ENCODE data around the gene CHD9. TPM values are rescaled to one million over a fixed set of nuclear protein-coding genes. Genes with fewer than 3 reads are reported as not detected.
A peak's percentile ranks its signal among the peaks of the same experiment; 100 is the strongest.

Gene CHD9
- total RNA-seq, 3 donors from 2014 or later = 65.4 to 95.9 (median 86.6) TPM

DNA sequence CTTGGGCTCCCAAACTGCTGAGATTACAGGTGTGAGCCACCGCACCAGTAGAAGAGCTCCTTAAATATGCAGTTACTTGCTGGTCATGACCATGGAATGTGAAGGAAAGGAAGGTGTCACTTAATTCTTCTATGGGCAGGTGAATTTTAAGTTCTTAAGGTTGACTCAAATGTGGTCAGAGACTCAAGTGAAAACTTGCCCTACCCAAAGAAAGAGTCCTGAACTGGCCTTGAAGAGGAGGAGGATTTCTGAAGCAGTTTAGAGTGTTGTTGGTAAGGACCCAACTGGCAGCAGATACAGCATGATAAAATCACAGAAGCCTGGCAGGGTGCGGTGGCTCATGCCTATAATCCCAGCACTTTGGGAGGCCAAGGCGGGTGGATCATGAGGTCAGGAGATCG, 29.4 kb downstream of the CHD9 start:
- ATAC-seq = no peak
- TF ChIP-seq, protein P1, sequence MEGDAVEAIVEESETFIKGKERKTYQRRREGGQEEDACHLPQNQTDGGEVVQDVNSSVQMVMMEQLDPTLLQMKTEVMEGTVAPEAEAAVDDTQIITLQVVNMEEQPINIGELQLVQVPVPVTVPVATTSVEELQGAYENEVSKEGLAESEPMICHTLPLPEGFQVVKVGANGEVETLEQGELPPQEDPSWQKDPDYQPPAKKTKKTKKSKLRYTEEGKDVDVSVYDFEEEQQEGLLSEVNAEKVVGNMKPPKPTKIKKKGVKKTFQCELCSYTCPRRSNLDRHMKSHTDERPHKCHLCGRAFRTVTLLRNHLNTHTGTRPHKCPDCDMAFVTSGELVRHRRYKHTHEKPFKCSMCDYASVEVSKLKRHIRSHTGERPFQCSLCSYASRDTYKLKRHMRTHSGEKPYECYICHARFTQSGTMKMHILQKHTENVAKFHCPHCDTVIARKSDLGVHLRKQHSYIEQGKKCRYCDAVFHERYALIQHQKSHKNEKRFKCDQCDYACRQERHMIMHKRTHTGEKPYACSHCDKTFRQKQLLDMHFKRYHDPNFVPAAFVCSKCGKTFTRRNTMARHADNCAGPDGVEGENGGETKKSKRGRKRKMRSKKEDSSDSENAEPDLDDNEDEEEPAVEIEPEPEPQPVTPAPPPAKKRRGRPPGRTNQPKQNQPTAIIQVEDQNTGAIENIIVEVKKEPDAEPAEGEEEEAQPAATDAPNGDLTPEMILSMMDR (IDR thresholded peaks at IDR 0.05) = no peak
- Histone ChIP-seq H3K4me1 (ENCODE audit: low read depth) (peaks cover 15% of the 10 kb centered on the region), H3K36me3 (ENCODE audit: low read depth) (no peaks in the 10 kb centered on the region), H3K9me3 (no peaks in the 10 kb centered on the region), H3K4me3 (no peak overlapping the region)
- no peak for DNase-seq
- intact Hi-C loops (cut with DNase I, micrococcal nuclease) = no loop called here

DNA sequence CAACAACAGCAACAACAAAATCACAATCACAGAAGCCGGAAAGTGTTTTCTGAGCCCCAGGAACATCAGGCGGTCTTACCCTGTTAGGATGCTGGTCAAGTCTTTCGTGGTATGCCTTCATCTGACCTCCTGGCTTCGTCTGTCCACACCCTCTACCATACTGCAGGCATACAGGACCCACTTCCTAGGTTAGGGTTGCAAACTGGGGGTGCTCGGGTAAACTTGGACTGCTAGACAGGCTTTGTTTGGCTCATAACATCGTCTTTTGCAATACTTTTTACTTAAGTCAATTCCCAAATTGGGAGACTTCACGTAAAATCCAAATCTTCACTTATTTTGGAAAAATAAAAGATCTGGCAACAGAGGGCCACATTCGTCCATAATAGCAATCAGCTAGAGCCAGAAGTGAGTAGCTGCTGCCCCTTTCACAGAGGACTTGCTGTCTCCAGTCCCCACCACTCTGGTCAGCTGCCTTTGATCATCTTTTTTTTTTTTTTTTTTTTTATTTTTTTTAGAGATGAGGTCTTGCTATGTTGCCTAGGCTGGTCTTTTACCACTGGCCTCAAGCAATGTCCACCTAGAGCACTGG, 30.0 kb downstream of the CHD9 start:
- no peak for DNase-seq
- TF ChIP-seq, protein P1 (IDR thresholded peaks at IDR 0.05) = no peak
- intact Hi-C loops (cut with DNase I, micrococcal nuclease) = no loop called here
- Histone ChIP-seq H3K4me1 (ENCODE audit: low read depth) (peaks cover 22% of the 10 kb centered on the region), H3K36me3 (ENCODE audit: low read depth) (no peaks in the 10 kb centered on the region), H3K9me3 (no peaks in the 10 kb centered on the region), H3K4me3 (no peak overlapping the region)
- ATAC-seq = no peak

- no peaks in the 10 kb centered on the region for H3K36me3 ChIP-seq (ENCODE audit: low read depth)
- ATAC-seq (peak; percentile 39), DNase-seq (no peak)
- H3K9me3 ChIP-seq = no peaks in the 10 kb centered on the region
- H3K4me3 ChIP-seq = no peak overlapping the region
- TF ChIP-seq, protein P1 (IDR thresholded peaks at IDR 0.05) = no peak
- H3K4me1 ChIP-seq (ENCODE audit: low read depth) = peaks cover 27% of the 10 kb centered on the region
- intact Hi-C loops (cut with DNase I, micrococcal nuclease) = no loop called here
Observed at GRCh38 chr16:53085369-53085843, 30.6 kb downstream of the CHD9 start.

- Histone ChIP-seq H3K4me1 (ENCODE audit: low read depth) (peaks cover 33% of the 10 kb centered on the region), H3K4me3 (no peak overlapping the region), H3K36me3 (ENCODE audit: low read depth) (no peaks in the 10 kb centered on the region), H3K9me3 (no peaks in the 10 kb centered on the region)
- intact Hi-C loops (cut with DNase I, micrococcal nuclease) = no loop called here
- DNase-seq (no peak), ATAC-seq (no peak)
- TF ChIP-seq, protein P1 (IDR thresholded peaks at IDR 0.05) = no peak
Observed at GRCh38 chr16:53085931-53086421, 31.2 kb downstream of the CHD9 start.

- DNase-seq = no peak
- intact Hi-C loops (cut with DNase I, micrococcal nuclease) = no loop called here
- TF ChIP-seq, protein P1 (IDR thresholded peaks at IDR 0.05) = no peak
- Histone ChIP-seq H3K9me3 (no peaks in the 10 kb centered on the region), H3K4me1 (ENCODE audit: low read depth) (peaks cover 40% of the 10 kb centered on the region), H3K4me3 (no peak overlapping the region), H3K36me3 (ENCODE audit: low read depth) (no peaks in the 10 kb centered on the region)
- no peak for ATAC-seq
Observed at GRCh38 chr16:53087101-53087500, 32.3 kb downstream of the CHD9 start.

Measured in mucosa of descending colon (tissue), 3 donors.